Mammary epithelial cell (primary cell): Measurements from ENCODE around the gene ACTR6.

Experiments
- CTCF ChIP-seq, 2 donors: IDR thresholded peaks in 1 of 2; conservative IDR thresholded peaks in 1 of 2; 2 replicates each; pipeline ENCODE4 v1.5.1; 2011 to 2012; ENCODE audit warnings: inconsistent platforms in 2 of 2, low read length in 2 of 2, mild to moderate bottlenecking in 2 of 2, control low read depth in 1 of 2, low read depth in 1 of 2; ENCODE audit not compliant: insufficient read depth in 1 of 2; ENCODE audit errors: extremely low read depth in 1 of 2
- EZH2 ChIP-seq: IDR thresholded peaks from 2 replicates; pipeline ENCODE4 v1.6.1; 2012; ENCODE audit warnings: low read length, inconsistent platforms, borderline replicate concordance

- TF ChIP-seq CTCF (conservative IDR thresholded peaks at IDR 0.05 in 1 of 2, IDR thresholded peaks at IDR 0.05 in 1 of 2; ENCODE audit: extremely low read depth in 1 of 2, insufficient read depth in 1 of 2, low read depth in 1 of 2, low read length in 2 of 2) (no peak), EZH2 (no peak)
Measured at GRCh38 chr12:100248886-100249285, 48.3 kb downstream of the ACTR6 start.
